GM12878 (cell line): ENCODE results near the gene KLHL1. TPM values are rescaled to one million over a fixed set of nuclear protein-coding genes. Genes with fewer than 3 reads are reported as not detected.

Experiments
- ATF2 ChIP-seq: IDR thresholded peaks from 2 replicates; pipeline ENCODE4 v1.6.1; 2012; ENCODE audit warnings: low read length, inconsistent platforms
- BHLHE40 ChIP-seq, 2 experiments: fragments of 450-650 bp in 1 of 2; IDR thresholded peaks; 2 replicates each; pipeline ENCODE4 v1.6.1; 2011 to 2017; ENCODE audit warnings: low read depth in 2 of 2, borderline replicate concordance in 1 of 2, improper control_type of control experiment in 1 of 2, low read length in 1 of 2, mild to moderate bottlenecking in 1 of 2
- EED ChIP-seq: sonication (generic); IDR thresholded peaks from 2 replicates; pipeline ENCODE4 v1.6.1; 2016; ENCODE audit warnings: antibody characterized with exemption, low read depth
- EP300 ChIP-seq, 2 experiments: fragments of 150-350 bp in 1 of 2; IDR thresholded peaks; 2 replicates each; pipeline ENCODE4 v1.6.1; 2011 to 2012; ENCODE audit warnings: low read depth in 2 of 2, low read length in 2 of 2, borderline replicate concordance in 1 of 2, improper control_type of control experiment in 1 of 2, inconsistent platforms in 1 of 2; ENCODE audit not compliant: control insufficient read depth in 1 of 2
- KDM1A ChIP-seq: fragments of 200-600 bp; sonication (generic); IDR thresholded peaks from 2 replicates; pipeline ENCODE4 v1.6.1; 2016; ENCODE audit warnings: borderline replicate concordance
- MYB ChIP-seq: fragments of 150-350 bp; IDR thresholded peaks from 2 replicates; pipeline ENCODE4 v1.6.1; 2014; ENCODE audit warnings: mild to moderate bottlenecking, low read depth, low read length, borderline replicate concordance
- NFIC ChIP-seq: IDR thresholded peaks from 2 replicates; pipeline ENCODE4 v1.6.1; 2012; ENCODE audit warnings: low read depth, mild to moderate bottlenecking, inconsistent platforms, low read length, moderate library complexity
- NR2C1 ChIP-seq: fragments of 450-650 bp; IDR thresholded peaks from 2 replicates; pipeline ENCODE4 v1.6.1; 2017; ENCODE audit warnings: antibody characterized with exemption, mild to moderate bottlenecking, moderate library complexity
- PML ChIP-seq: IDR thresholded peaks from 2 replicates; pipeline ENCODE4 v1.6.1; 2012; ENCODE audit warnings: low read length, inconsistent platforms
- PRDM15 ChIP-seq: fragments of 450-650 bp; formaldehyde crosslinking; IDR thresholded peaks from 2 replicates; pipeline ENCODE4 v1.4.0; 2020; ENCODE audit warnings: mild to moderate bottlenecking, moderate library complexity
- RAD51 ChIP-seq: fragments of 450-650 bp; IDR thresholded peaks from 2 replicates; pipeline ENCODE4 v1.6.1; 2016; ENCODE audit warnings: moderate library complexity, mild to moderate bottlenecking, inconsistent platforms
- RBBP5 ChIP-seq: fragments of 200-600 bp; sonication (generic); conservative IDR thresholded peaks from 2 replicates; pipeline ENCODE4 v1.6.1; 2016
- RELA ChIP-seq: fragments of 450-650 bp; IDR thresholded peaks from 2 replicates; pipeline ENCODE4 v1.8.0; 2014; ENCODE audit warnings: borderline replicate concordance; ENCODE audit not compliant: partially characterized antibody
- RUNX3 ChIP-seq: IDR thresholded peaks from 2 replicates; pipeline ENCODE4 v1.6.1; 2012; ENCODE audit warnings: low read length, inconsistent platforms
- TBL1XR1 ChIP-seq: IDR thresholded peaks from 2 replicates; pipeline ENCODE4 v1.6.1; 2012; ENCODE audit warnings: low read depth, low read length, improper control_type of control experiment
- ZNF384 ChIP-seq: IDR thresholded peaks from 2 replicates; pipeline ENCODE4 v1.6.1; 2012; ENCODE audit warnings: low read depth, mild to moderate bottlenecking, low read length, improper control_type of control experiment, borderline replicate concordance
- ZNF687 ChIP-seq: fragments of 450-650 bp; IDR thresholded peaks from 2 replicates; pipeline ENCODE4 v1.6.1; 2017; ENCODE audit warnings: mild to moderate bottlenecking, moderate library complexity
- polyA plus RNA-seq, 11 experiments: library from polyadenylated mRNA; depleted of rRNA in 4 of 11; unstranded in 6 of 11; stranded (reverse) in 5 of 11; fragments of >200 nt; fragmentation: Nextera tagmentation in 4 of 11; fragmentation: Illumina TruSeq in 1 of 11; extraction: Ambion mirVana in 4 of 11; extraction: Trizol in 1 of 11; gene quantifications; 1 replicate in 1 of 11; 2 replicates in 10 of 11; pipeline versions ENCODE4 v1.2.1 to v1.2.3, GENCODE V29; 2011 to 2016; ENCODE audit warnings: inconsistent platforms in 2 of 11, missing spikeins in 2 of 11, low read depth in 1 of 11
- total RNA-seq, 4 experiments: library from RNA; depleted of rRNA in 3 of 4; stranded (reverse); fragments of >200 nt in 3 of 4; fragmentation: Illumina TruSeq in 1 of 4; extraction: Trizol in 1 of 4; gene quantifications; 2 replicates each; pipeline versions ENCODE4 v1.2.1 to v1.2.3, GENCODE V29; 2013 to 2021
- TF ChIP-seq, protein P1 (sequence below): fragments of 450-650 bp; formaldehyde crosslinking; IDR thresholded peaks from 2 replicates; pipeline ENCODE4 v1.5.0; 2022; ENCODE audit warnings: mild to moderate bottlenecking, missing genetic modification characterization

The KLHL1 gene
- total and polyA plus RNA-seq, 10 of the 15 experiments (the other 5 are each of a cell fraction or from before 2014, with no cell fraction given) = 0.02 to 0.13 (median 0.05) TPM; not detected in 2

GRCh38 chr13:69948016-69948415 is 160.2 kb downstream of the KLHL1 start (continued):
- TF ChIP-seq ATF2 (peak; percentile 77; the same call in 1 of the 2 replicates), NR2C1 (no peak), RBBP5 (no peak), MYB (no peak), RAD51 (no peak; the same call in 1 of the 2 replicates), NFIC (peak; percentile 85; the same call in 1 of the 2 replicates), TBL1XR1 (no peak), PRDM15 (CRISPR knock-in tag) (no peak), BHLHE40 (IDR thresholded peaks at IDR 0.05; ENCODE audit: borderline replicate concordance in 1 of 2, low read depth in 2 of 2, low read length in 1 of 2) (no peak), RUNX3 (0 out of 2 replicates have a peak, but pooled peaks have one; percentile 10), ZNF384 (no peak), KDM1A (no peak), EP300 (IDR thresholded peaks at IDR 0.05; ENCODE audit: borderline replicate concordance in 1 of 2, control insufficient read depth in 1 of 2, low read depth in 2 of 2, low read length in 2 of 2) (peak; percentile 69 to 80; a peak in 2 of 4 replicates), ZNF687 (no peak), PML (0 out of 2 replicates have a peak, but pooled peaks have one; percentile 36), RELA (no peak), EED (0 out of 2 replicates have a peak, but pooled peaks have one; percentile 15)
- TF ChIP-seq, protein P1, sequence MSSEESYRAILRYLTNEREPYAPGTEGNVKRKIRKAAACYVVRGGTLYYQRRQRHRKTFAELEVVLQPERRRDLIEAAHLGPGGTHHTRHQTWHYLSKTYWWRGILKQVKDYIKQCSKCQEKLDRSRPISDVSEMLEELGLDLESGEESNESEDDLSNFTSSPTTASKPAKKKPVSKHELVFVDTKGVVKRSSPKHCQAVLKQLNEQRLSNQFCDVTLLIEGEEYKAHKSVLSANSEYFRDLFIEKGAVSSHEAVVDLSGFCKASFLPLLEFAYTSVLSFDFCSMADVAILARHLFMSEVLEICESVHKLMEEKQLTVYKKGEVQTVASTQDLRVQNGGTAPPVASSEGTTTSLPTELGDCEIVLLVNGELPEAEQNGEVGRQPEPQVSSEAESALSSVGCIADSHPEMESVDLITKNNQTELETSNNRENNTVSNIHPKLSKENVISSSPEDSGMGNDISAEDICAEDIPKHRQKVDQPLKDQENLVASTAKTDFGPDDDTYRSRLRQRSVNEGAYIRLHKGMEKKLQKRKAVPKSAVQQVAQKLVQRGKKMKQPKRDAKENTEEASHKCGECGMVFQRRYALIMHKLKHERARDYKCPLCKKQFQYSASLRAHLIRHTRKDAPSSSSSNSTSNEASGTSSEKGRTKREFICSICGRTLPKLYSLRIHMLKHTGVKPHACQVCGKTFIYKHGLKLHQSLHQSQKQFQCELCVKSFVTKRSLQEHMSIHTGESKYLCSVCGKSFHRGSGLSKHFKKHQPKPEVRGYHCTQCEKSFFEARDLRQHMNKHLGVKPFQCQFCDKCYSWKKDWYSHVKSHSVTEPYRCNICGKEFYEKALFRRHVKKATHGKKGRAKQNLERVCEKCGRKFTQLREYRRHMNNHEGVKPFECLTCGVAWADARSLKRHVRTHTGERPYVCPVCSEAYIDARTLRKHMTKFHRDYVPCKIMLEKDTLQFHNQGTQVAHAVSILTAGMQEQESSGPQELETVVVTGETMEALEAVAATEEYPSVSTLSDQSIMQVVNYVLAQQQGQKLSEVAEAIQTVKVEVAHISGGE (CRISPR knock-in tag) = no peak
